Dendritic cell treated with granulocyte-macrophage colony-stimulating factor and Interleukin-4, amounts not matched to agents 40 ng/mL and 50 ng/mL, for 4 days (primary cell): ENCODE results near the gene ANKRD17.

ENCODE experiments used
- H3K27ac Mint-ChIP-seq: one replicate; pipeline ENCODE4 v1.8.0; 2022; ENCODE audit warnings: mild to moderate bottlenecking, mixed read lengths
- H3K27me3 Mint-ChIP-seq: one replicate; pipeline ENCODE4 v1.8.0; 2022; ENCODE audit warnings: mild to moderate bottlenecking, mixed read lengths
- H3K36me3 Mint-ChIP-seq: one replicate; pipeline ENCODE4 v1.8.0; 2022; ENCODE audit warnings: low read depth, mixed read lengths
- H3K4me1 Mint-ChIP-seq: one replicate; pipeline ENCODE4 v1.8.0; 2022; ENCODE audit warnings: low read depth, mixed read lengths
- H3K4me3 Mint-ChIP-seq: one replicate; pipeline ENCODE4 v1.8.0; 2022; ENCODE audit warnings: mild to moderate bottlenecking, moderate library complexity, mixed read lengths
- H3K9me3 Mint-ChIP-seq: one replicate; pipeline ENCODE4 v1.8.0; 2022; ENCODE audit warnings: mixed read lengths
- intact Hi-C: fragments of 100-400 bp; cut with micrococcal nuclease; formaldehyde crosslinking; loops from one replicate; pipeline ENCODE4 v1.15.0; 2022

ANKRD17 gene

DNA sequence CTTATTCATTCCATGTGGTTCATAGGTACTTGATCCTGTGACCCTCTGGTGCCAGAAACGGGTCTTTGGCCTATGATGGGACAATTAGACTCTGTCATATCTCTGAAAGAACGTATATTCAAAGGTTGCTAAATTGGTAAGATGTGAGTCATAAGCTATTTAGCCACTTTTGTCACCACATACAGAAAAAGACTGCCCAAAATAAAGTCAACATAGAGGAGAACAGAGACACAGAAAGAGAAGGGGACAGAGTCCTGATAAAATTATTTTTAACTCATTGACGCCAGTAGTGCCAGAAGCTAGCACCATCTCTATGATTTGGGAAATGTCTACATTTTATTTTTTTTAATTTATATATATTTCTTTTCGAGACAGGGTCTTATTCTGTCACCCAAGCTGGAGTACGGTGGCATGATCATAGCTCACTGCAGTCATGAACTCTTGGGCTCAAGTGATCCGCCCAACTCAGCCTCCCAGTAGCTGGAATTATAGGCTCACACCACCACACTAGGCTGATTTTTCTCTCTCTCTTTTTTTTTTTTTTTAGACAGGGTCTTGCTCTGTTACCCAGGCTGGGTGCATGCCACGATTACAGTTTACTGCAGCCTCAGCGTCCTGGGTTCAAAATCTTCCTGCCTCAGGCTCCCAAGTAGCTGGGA lies 96.9 kb downstream of the ANKRD17 start:
- H3K4me3 Mint-ChIP-seq = no peak overlapping the region
- intact Hi-C loops = no loop called here
- H3K36me3 Mint-ChIP-seq = peaks cover 89% of the 10 kb centered on the region
- no peaks in the 10 kb centered on the region for H3K4me1 Mint-ChIP-seq
- H3K27ac Mint-ChIP-seq = no peak overlapping the region
- H3K27me3 Mint-ChIP-seq = no peaks in the 10 kb centered on the region
- H3K9me3 Mint-ChIP-seq = peaks cover 3% of the 10 kb centered on the region

DNA sequence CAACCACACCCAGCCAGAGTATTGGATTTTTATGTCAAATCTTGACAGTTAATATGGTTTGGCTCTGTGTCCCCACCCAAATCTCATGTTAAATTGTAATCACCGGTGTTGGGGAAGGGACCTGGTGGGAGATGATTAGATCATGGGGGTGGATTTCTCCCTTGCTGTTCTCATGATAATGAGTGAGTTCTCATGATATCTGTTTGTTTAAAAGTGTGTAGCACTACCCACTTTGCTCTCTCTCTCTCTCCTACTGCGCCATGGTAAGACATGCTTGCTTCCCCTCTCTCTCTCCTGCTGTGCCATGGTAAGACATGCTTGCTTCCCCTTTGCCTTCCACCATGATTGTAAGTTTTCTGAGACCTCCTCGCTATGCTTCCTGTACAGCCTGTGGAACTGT lies 102.2 kb downstream of the ANKRD17 start:
- Mint-ChIP-seq H3K4me1 (no peaks in the 10 kb centered on the region), H3K4me3 (no peak overlapping the region), H3K9me3 (peaks cover 9% of the 10 kb centered on the region), H3K27me3 (no peaks in the 10 kb centered on the region), H3K27ac (no peak overlapping the region), H3K36me3 (peaks cover 76% of the 10 kb centered on the region)
- intact Hi-C loops = no loop called here

DNA sequence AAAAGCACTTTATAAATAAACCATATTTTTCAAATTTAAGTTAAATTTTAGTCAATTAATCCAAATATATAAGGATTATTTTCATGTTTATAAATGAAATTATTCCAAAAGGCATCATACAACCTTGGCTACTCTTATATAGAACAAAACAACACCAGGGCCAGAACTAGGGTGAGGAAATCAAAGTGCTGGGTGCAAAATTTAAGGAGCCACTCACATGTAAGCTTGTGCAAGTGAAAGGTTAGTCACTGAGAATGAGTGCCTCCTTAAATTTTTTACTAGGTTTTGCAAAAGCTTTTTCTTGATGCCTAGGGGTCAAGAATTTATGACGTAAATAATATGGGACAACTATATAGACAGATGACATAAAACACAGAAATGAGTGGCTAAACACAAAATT lies 105.7 kb downstream of the ANKRD17 start:
- peaks cover 75% of the 10 kb centered on the region for H3K36me3 Mint-ChIP-seq
- H3K27me3 Mint-ChIP-seq = no peaks in the 10 kb centered on the region
- intact Hi-C loops = no loop called here
- peaks cover 9% of the 10 kb centered on the region for H3K9me3 Mint-ChIP-seq
- no peak overlapping the region for H3K27ac Mint-ChIP-seq
- no peak overlapping the region for H3K4me3 Mint-ChIP-seq
- H3K4me1 Mint-ChIP-seq = no peaks in the 10 kb centered on the region

DNA sequence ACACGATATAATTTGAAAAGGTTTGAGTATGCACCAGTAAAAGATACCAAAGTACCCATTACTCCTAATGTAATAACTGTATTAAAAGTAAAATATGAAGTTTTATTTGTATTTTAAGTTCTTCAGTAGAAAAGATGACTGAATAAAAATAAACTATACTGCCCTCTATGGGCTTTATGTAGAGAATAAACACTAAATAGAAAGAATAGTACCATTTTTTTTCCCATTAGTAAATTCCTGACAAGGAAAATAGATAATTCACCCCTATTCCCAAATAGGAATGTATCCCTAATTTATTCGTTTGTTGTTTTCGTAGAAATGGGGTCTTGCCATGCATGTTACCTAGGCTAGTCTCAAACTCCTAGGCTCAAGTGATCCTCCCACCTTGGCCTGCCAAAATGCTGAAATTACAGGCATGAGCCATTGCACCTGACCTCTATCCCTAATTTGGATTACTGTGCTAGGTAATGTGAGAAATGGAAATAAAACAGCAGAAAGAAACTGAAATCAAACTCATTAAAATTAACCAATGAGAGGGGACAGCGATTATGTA lies 115.5 kb downstream of the ANKRD17 start:
- intact Hi-C loops = loop anchor here (5.0 kb wide), 1 partner anchor 51 kb away; no protein-coding TSS in a partner anchor
- H3K36me3 Mint-ChIP-seq = peaks cover 89% of the 10 kb centered on the region
- no peaks in the 10 kb centered on the region for H3K4me1 Mint-ChIP-seq
- H3K4me3 Mint-ChIP-seq = no peak overlapping the region
- H3K27ac Mint-ChIP-seq = no peak overlapping the region
- H3K9me3 Mint-ChIP-seq = no peaks in the 10 kb centered on the region
- H3K27me3 Mint-ChIP-seq = no peaks in the 10 kb centered on the region

DNA sequence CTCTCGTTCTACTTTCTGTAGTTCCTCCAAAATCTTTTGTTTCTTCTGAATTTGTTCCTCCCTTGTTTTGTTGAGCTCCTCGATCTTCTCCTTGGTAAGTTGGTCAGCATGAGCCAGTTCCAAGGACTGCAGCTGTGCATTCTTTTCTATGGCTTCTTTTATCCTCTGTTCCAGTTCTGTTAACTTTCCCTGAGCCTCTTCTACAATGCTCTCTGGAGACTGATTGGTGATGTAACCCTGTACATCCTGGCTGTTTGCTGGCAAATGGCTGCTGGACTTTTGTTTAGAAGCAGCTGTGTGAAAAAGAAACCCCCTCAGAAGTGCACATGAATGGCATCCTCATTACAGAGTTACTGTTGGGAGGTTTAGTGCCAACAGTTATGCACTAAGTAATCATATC lies 118.6 kb downstream of the ANKRD17 start:
- intact Hi-C loops = loop anchor here (5.0 kb wide), 1 partner anchor 48 kb away; no protein-coding TSS in a partner anchor
- Mint-ChIP-seq H3K4me1 (no peaks in the 10 kb centered on the region), H3K27ac (no peak overlapping the region), H3K4me3 (no peak overlapping the region), H3K36me3 (peaks cover 72% of the 10 kb centered on the region), H3K27me3 (no peaks in the 10 kb centered on the region), H3K9me3 (no peaks in the 10 kb centered on the region)

DNA sequence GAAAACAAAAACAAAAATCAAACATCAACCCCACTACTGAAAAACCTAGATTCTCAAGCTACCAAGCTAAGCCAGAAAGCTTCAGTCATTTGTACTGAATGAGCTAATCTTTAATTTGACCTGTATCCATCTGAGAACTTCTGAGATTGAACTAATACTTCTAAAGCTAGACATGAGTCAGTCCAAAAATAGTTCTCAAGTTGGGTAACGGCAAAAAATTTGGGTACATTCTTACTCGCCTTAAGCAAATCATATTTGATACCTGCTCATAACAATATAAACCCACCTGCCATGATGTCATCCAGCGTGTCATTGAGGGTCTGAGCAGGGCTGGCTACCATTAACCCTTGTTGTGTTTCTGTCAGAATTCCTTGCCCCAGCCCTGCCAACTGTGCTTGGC lies 119.4 kb downstream of the ANKRD17 start:
- no peaks in the 10 kb centered on the region for H3K4me1 Mint-ChIP-seq
- intact Hi-C loops = no loop called here
- no peak overlapping the region for H3K4me3 Mint-ChIP-seq
- no peaks in the 10 kb centered on the region for H3K27me3 Mint-ChIP-seq
- no peak overlapping the region for H3K27ac Mint-ChIP-seq
- H3K9me3 Mint-ChIP-seq = no peaks in the 10 kb centered on the region
- peaks cover 72% of the 10 kb centered on the region for H3K36me3 Mint-ChIP-seq

DNA sequence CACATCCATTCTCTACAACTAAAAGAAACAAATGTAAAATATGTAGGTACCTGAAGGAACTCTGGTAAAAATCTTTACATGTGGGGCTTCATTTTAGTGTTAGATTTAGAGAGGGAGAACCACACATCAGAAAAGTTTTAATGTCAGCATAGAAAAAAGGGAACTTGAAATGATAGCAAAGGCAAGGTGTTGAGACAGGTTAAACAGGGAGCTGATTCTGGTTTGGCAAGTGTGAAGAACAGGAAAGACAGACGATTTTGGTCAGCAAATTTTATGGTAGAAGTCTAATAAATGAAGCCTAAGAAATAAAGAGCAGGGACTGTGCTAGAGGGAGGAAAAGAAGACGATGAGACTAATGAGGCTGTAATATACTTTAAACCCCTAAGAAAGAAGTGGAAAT lies 121.5 kb downstream of the ANKRD17 start:
- H3K27me3 Mint-ChIP-seq = no peaks in the 10 kb centered on the region

DNA sequence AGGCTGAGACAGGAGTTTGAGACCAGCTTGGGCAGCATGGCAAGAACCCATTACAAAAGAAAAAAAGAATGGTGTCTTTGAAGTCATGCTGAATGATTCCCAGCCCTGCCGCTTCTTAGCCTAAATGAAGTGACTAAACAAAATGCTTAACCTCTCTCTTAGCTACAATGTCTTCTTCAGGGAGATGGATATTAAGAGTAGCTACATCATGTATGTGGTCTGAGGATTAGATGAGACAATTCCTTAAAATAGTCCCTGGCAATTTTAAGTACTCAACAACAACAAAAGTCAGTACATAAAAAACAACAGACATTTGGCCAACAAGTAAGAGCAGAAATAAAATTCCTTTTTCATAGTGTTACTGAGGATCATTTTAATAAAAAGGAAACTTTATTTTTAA lies 124.8 kb downstream of the ANKRD17 start:
- no peaks in the 10 kb centered on the region for H3K27me3 Mint-ChIP-seq
- intact Hi-C loops = no loop called here
- H3K36me3 Mint-ChIP-seq = peaks cover 56% of the 10 kb centered on the region
- no peak overlapping the region for H3K4me3 Mint-ChIP-seq
- H3K27ac Mint-ChIP-seq = no peak overlapping the region
- no peaks in the 10 kb centered on the region for H3K9me3 Mint-ChIP-seq
- H3K4me1 Mint-ChIP-seq = no peaks in the 10 kb centered on the region

More for the DNA sequence above, 121.5 kb downstream of the ANKRD17 start:
- intact Hi-C loops = no loop called here
- Mint-ChIP-seq H3K36me3 (peaks cover 74% of the 10 kb centered on the region), H3K27ac (no peak overlapping the region), H3K4me3 (no peak overlapping the region), H3K9me3 (no peaks in the 10 kb centered on the region), H3K4me1 (no peaks in the 10 kb centered on the region)

DNA sequence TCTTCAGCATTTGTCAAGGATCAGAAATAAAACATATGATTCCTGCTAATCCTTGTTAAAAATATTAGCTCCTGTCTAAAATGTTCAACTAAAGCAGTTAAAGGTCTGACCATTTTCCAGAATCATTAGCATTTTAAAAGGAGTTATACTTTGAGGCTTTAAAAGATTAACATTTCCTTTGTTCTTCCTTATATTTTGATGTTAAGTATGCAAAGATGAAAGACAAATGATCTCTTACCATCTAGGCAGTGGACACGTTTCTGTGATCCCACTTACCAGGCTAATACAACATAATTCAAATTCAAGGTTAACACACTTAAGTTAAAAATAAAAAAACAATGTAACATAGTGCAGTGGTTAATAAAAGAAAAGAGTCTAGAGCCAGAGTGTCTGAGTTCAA lies 127.3 kb downstream of the ANKRD17 start:
- H3K36me3 Mint-ChIP-seq = peaks cover 57% of the 10 kb centered on the region
- H3K4me3 Mint-ChIP-seq = no peak overlapping the region
- H3K9me3 Mint-ChIP-seq = no peaks in the 10 kb centered on the region
- no peaks in the 10 kb centered on the region for H3K27me3 Mint-ChIP-seq
- no peaks in the 10 kb centered on the region for H3K4me1 Mint-ChIP-seq
- intact Hi-C loops = no loop called here
- H3K27ac Mint-ChIP-seq = no peak overlapping the region

DNA sequence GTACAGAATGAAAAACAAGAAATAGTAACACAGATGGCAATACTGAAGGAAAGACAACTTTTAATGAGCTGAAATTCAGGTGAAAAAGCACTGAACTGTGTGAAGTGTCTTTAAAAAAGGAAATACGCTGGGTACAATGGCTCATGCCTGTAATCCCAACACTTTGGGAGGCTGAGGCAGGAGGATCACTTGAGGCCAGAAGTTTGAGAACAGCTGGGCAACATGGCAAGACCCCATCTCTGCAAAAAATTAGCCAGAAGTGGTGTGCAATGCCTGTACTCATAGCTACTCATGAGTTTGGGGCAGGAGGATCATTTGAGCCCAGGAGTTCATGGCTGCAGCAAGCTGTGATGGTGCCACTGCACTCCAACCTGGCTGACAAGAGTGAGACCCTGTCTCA lies 129.3 kb downstream of the ANKRD17 start:
- H3K4me1 Mint-ChIP-seq = no peaks in the 10 kb centered on the region
- H3K4me3 Mint-ChIP-seq = no peak overlapping the region
- H3K27ac Mint-ChIP-seq = no peak overlapping the region
- no peaks in the 10 kb centered on the region for H3K9me3 Mint-ChIP-seq
- H3K36me3 Mint-ChIP-seq = peaks cover 67% of the 10 kb centered on the region
- intact Hi-C loops = loop anchor here (5.0 to 10.0 kb wide), 2 partner anchors 55 to 128 kb away; partner anchors contain the start of gene ANKRD17
- no peaks in the 10 kb centered on the region for H3K27me3 Mint-ChIP-seq

DNA sequence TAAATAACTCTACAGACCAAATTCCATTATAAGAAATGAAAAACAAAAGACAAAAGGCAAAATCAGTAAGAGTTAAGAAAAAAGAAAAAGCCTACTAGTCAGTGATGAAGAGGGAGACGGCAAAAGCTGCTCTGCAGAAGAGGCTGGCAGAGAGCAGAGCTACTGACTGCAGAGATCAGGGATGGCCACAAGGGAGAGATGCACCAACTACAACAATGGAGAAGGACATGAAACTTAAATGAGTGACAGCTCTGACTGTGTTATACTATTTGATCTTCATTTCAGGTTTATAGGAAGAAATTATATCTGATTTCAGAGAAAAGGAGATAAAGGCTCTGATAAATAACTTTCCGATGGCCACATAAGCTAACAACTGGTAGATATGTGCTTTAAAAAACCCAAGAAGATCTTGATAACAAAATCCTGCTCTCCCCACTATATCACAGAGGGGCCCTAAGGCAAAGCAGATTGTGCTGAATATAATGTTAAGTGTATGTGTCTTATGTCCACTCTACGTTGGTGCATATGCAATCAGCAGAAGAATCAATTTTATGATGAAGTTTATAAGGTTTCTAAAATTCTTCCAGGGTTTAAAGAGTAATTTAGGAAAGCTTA lies 130.7 kb downstream of the ANKRD17 start:
- intact Hi-C loops = loop anchor here (5.0 to 10.0 kb wide), 2 partner anchors 53 to 129 kb away; partner anchors contain the start of gene ANKRD17
- no peaks in the 10 kb centered on the region for H3K9me3 Mint-ChIP-seq
- H3K27ac Mint-ChIP-seq = peak overlapping the region; percentile 23
- H3K36me3 Mint-ChIP-seq = peaks cover 56% of the 10 kb centered on the region
- H3K4me3 Mint-ChIP-seq = no peak overlapping the region
- H3K4me1 Mint-ChIP-seq = no peaks in the 10 kb centered on the region
- no peaks in the 10 kb centered on the region for H3K27me3 Mint-ChIP-seq

DNA sequence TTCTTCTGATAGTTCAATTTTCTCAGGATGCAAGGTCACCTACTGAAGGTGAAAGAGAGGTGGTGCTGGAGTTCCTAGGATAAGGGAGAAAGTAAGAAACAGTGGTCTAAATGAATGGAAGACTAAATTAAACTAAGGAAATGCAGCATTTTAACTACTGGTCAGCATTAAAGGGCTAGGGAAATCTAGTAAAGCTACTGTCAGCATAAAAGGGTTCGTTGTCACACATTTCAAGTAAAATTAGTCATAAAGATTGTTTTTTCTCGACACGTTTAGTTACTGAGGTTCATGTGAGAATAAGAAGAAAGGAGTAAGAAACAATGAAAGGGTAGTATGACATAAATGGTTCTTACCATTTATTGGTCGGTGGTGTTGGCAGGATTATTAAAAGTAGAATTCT lies 149.1 kb downstream of the ANKRD17 start:
- intact Hi-C loops = no loop called here
- no peak overlapping the region for H3K4me3 Mint-ChIP-seq
- peaks cover 31% of the 10 kb centered on the region for H3K36me3 Mint-ChIP-seq
- H3K4me1 Mint-ChIP-seq = no peaks in the 10 kb centered on the region
- no peaks in the 10 kb centered on the region for H3K27me3 Mint-ChIP-seq
- H3K9me3 Mint-ChIP-seq = no peaks in the 10 kb centered on the region
- H3K27ac Mint-ChIP-seq = no peak overlapping the region

DNA sequence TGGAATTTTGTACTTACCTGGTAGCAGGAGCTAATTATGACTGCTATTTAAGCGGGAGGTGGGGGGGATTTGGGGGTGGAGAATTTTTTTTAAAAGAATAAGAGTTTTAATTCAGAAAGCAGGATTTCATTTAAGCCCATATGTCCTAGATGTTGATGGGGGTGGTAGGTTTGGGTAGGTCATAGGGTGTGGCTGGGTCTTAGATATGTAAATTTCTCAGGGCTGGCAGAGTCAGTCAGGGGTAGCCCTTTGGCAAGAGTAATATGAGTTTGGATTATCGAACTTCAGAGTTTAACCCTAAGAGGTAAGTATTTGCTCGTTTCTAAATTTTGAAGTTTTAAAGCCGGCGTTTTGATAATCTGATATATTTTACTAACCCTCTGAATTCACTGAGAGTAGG lies 153.9 kb downstream of the ANKRD17 start:
- Mint-ChIP-seq H3K36me3 (peaks cover 29% of the 10 kb centered on the region), H3K27me3 (no peaks in the 10 kb centered on the region), H3K4me1 (peaks cover 5% of the 10 kb centered on the region), H3K9me3 (no peaks in the 10 kb centered on the region), H3K27ac (no peak overlapping the region), H3K4me3 (no peak overlapping the region)
- intact Hi-C loops = no loop called here

DNA sequence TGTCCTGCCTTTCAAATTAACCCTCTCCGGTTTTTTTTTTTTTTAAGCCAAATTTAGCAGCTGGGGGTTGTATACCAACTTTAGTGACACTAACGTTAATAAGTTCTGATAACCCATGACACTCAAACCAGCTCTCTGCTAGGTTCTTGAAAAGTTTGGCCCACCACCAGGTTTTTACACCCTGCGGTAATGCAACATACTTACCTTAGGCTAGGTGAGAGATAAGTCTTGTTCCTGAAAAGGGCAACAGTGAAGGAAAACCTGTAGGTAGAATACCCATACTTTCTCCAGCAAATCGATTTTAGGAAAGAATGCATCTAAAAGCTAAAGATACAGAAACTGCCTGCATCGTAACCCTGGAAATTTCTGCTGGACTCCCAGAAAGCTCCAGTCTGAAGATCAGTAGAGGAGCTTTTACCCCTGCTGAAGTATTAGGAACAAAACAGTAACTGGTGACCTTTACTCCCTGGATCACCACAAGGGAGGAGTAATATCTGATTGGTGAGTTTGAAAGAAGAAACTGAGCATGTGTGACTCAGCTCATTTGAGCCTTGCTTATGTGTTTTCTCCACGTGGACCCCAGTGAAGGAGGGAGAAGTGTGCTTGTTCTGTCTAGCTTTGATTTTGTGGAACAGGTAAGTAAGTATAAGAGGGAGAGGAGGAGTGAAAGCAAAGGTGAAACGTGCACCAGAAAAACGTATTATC lies 154.6 kb downstream of the ANKRD17 start:
- Mint-ChIP-seq H3K36me3 (peaks cover 37% of the 10 kb centered on the region), H3K27ac (no peak overlapping the region), H3K4me3 (no peak overlapping the region), H3K4me1 (peaks cover 5% of the 10 kb centered on the region), H3K9me3 (no peaks in the 10 kb centered on the region), H3K27me3 (no peaks in the 10 kb centered on the region)
- intact Hi-C loops = no loop called here
